GM21528 (cell line): ENCODE data around the gene ADAMTSL3.

Experiments used
- ATAC-seq: cut with Tn5 transposase; IDR thresholded peaks from one replicate; pipeline ENCODE4 v1.9.1; 2021; ENCODE audit warnings: mild to moderate bottlenecking, moderate library complexity; ENCODE audit not compliant: unreplicated experiment, low FRiP score

Gene ADAMTSL3

DNA sequence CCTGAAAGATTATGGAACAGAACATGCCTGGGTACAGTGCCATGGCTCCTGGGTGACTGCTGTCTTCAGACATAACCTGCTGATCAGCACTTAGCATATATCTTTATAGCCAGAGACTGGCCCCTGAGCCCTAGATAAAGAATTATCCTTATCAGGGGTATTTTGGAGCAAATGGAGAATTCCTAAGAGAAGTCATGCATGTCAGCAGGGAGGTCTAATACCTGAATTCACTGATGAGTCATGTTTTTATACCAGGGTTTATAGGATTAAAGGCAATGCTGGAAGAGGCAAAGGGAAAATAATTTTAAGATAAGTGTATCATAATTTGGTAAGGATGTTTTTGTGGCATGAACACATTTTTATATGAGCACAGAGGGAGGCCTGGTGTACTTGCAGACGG, 159.8 kb downstream of the ADAMTSL3 start:
- no peak for ATAC-seq

DNA sequence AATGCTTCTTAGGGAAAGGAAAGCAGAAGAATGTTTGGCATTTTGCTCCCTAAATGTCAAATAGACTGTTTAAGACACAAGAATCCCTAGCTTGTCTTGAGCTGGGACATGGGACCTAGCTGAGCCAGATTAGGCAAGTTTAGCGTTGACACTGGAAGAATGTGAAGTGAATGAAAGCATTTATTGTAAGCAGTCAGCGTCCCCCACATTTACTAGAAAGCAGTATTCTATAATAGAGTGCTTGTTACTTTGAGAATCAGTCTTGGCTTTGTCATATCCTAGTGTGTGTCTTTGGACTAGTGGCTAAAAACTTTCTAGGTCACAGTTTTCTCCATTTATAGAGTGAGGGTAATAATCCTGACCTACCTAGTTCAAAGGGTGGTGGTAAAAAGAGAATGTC, 161.6 kb downstream of the ADAMTSL3 start:
- no peak for ATAC-seq

DNA sequence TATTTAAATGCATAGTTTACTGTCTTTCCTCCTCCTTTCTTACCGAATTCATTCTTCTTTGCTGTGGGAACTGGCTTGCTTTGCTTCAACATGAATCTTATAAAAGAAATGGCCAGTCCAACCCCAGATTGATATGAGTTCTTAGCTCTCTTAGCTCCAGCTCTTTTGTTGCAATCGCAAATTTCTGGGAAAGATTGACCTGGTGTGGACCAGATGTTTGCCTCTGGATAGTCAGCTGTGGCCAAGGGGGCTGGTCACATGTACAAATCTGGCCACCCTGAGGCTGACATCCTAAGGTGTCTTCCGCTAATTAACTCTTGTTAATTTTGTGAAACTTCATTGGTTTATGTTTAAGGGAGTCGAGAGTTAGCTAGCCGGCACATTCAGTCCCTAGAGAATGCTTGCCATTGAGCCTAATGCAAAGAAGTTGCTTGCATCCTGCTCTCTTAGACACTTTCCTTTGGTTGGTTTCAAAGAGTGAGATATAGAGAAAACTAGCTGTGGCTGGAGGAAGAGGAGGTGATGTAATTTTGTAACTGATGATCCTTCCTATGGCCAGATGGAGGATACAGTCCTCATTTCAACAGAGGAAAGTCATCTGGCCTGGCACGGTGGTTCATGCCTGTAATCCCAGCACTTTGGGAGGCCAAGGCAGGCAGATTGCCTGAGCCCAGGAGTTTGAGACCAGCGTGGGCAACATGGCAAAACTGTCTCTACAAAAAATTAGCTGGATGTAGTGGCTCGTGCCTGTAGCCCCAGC, 162.4 kb downstream of the ADAMTSL3 start:
- ATAC-seq = no peak

DNA sequence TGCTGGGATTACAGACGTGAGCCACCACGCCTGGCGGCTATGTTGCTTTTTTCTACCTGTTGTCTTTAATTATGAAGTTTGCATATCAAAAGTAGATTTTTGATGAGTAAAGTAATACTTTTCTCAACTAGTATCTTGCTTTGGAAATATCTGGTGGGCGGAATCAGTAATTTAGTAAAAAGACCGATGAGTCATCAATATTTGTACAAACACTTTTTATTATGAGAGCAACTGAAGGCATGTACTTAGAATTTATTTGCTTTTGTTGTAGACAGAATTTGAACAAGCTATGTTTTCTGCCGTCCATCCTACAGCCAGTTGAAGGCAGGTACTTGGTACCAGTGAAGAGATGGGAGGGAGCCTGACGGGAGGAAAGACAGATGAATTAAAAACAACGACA, 164.7 kb downstream of the ADAMTSL3 start:
- no peak for ATAC-seq

DNA sequence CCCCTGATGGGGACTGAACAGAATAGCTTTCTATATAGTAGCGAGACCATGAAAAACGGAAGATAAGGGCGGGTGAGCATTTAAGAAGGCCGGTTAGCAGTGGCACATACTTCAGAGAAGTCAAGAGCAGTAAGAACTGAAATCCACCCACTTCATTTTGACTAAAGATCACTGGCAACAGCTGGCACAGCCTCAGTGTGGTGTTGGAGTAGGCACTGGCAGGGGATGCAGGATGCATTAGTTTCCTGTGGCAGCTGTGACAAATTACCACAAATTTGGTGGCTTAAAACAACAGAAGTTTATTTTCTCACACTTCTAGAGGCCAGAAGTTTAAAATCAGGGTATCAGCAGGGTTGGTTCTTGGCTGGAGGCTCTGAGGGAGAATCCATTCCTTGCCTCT, 176.5 kb downstream of the ADAMTSL3 start:
- no peak for ATAC-seq

DNA sequence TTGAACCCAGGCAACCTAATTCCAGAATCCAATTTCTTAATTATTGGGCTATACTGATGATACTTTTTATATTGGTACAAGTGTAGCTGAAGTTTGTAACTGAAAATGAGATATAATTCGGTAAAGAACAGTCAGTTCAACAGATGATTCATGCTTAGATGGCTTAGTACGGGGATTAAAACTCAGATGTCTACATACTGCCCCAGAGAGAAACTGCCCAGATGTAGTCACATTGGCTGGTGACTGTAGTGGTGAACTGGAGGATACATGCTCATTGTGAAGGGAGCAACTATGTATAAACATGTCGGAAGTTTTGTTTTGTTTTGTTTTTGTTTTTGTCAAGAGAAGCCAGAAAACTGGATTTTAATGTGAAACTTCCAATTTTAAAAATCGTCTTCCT, 179.6 kb downstream of the ADAMTSL3 start:
- no peak for ATAC-seq

DNA sequence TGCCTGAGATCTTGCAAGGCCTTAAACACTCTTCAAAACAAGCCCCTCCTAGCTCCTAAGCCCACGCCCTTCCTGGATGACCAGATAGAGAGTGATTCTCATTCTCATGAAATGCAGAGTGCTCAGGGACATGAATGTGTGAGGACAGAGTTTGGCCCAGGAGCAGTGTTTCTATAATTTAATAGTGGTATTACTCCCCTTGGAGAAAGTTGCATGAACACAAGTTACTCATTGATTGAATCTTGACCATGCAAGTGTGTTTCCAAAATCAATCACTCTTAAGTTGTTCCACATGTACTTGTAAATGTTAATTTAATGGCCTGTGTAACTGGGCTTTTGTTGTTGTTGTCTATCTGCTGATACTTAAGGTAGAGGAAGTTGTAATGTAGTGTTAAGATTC, 181.6 kb downstream of the ADAMTSL3 start:
- ATAC-seq = no peak

DNA sequence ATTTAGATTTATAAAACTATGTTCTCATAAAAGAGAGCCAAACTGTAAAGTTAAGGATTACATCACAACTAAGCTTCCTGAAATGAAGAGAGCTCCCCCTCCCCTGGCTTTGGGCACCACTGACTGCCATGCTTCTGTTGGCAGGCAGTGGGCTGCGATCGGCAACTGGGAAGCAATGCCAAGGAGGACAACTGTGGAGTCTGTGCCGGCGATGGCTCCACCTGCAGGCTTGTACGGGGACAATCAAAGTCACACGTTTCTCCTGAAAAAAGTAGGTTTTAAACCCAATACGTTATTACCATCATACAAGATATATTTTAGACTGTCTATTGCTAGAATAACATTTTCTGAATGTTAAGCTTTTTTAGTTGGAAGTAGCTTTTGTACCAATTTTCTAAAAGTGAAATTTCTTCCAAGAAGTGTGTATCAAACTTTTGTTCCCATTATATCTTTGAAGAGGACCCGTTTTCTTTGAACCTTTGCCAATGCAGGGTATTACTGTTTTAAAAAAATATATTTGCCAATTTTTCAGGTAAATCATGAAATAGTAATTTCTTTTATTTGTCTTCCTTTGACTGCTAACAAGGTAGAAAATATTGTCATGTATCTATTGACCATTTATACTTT, 184.1 kb downstream of the ADAMTSL3 start:
- ATAC-seq = no peak

DNA sequence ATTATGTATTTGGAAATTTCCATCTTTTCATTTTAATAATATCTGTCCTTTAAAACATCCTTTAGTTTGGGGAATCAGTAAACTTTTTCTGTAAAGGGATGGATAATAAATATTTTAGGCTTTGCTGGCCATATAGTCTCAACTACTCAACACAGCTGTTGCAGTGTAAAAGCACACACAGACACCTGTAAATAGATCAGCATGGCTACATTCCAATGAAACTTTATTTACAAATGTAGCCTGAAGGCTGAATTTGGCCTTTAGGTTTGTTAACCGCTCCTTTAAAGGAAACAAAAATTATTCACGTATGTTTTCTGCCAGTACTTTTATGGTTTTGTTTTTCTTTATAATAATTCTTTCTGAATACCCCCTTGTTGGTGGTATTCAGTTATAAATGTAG, 184.8 kb downstream of the ADAMTSL3 start:
- no peak for ATAC-seq

DNA sequence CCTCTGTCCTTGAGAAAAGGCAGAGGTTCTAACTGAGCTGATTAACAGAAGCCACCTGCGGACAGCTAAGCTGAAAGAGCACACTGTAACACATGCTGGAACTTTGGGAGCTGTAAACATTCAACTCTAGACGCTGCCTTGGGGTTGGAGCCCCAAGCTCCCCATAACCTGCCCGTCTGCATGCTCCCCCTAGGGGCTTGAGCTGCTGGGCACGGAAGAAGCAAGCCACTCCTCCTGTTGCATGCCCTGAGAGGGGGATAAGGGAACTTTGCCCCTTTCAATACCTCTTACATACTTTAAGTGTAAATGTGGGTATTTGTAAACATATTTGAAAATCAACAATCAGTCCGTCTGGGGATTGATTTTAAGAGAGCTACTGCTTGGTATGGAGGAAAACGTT, 188.4 kb downstream of the ADAMTSL3 start:
- no peak for ATAC-seq

DNA sequence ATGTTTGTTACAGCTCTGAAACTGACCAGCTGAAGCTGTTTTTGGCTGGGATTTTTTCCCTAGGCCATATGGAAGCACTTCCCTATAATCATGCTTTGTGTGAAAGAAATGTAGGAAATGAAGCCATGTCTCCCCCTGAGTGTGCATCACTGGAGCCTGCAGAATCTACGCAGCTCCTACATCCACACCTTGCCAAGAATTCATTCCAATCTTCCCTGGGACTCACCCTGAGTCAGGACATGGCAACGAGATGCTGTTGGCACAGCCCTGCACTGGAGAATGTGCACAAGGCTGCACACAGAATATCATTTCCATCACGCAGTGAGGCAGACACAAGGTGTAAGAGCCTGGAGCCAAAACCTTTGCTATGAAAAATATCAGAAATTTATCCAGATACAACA, 189.5 kb downstream of the ADAMTSL3 start:
- ATAC-seq = no peak

DNA sequence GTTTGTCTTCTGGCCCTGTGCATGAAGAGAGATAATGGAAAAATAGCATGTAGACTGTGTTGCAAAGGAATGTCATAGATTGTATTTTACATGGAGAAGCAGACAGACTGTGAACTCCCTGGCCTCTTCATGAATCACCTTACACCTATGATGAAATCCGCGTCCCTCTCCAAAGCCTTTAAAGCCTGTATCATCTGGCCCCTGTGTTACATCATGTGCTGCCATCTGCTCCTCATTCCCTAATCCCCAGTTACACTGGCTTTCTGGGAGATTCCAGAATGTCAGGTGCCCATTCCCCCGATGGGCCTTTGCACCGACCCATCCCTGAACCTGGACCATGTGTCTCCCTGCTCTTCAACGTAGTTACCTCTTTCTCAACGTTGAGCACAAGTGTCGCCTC, 190.8 kb downstream of the ADAMTSL3 start:
- no peak for ATAC-seq

DNA sequence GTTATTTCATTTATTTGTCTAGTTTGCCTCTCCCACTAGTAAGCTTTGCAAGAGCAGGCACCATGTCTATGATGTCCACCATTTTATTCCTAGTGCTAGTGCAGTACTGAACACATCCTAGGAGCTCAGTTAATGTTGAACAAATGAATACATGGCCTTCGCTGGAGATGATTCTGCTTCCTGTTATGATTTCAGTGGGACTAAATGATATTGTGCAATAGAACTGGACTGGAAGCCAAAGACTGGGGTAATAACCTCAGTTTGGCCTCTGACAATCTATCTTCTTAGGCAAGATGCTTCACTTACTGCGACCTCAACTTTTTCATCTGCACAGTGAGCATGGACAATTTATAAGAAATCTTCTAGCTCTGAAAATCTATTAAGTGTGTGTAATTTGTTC, 191.3 kb downstream of the ADAMTSL3 start:
- no peak for ATAC-seq

DNA sequence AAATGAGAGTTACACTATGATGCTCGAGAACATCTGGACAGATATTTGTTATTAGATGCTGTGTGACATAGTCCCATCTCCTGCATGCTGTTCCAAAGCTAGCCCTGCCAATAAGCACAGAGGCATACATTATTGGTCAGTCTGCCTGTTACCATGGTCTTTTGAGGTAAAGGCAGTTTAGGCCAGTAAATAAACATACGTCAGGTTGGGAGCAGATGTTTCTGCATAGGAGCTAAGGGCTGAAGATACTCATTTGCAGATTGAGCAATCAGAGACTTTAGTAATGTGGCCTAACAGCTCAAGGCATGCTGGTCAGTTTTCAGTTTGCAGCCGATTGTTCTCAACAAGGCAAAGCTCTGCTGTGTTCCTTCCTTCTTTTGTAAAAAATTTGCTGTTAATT, 192.9 kb downstream of the ADAMTSL3 start:
- no peak for ATAC-seq

DNA sequence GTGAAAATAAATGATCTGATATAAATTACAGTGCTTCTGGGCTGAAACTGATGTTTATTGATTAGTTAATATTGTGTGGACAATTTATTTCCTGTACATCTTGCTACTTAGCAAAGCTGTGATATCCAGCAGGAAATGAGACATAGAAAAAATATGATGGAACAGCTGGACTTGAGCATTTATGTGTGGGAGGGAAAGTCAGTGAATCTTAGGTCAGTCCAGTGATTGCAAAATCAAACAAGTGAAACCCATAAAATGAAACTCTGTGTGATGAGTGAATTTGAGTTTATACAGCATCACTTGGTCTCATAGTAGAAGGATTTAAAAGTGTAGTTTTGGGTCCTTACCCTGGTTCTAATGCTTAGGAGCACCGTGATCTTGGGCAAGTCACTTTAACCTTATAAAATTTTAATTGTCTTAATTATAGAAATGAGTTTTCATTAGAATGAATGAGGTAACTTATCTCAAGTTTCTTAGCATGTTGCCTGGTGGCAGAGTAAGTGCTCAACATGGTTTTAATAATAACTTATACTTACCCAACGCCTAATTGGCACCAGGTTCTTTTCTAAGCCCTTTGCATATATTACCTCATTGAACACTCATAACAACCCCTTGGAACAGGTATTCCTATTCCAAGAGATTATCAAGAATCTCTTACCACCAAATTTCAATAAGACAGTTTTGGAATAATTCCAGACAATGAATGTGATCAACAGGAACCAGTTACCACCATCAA, 194.6 kb downstream of the ADAMTSL3 start:
- no peak for ATAC-seq

DNA sequence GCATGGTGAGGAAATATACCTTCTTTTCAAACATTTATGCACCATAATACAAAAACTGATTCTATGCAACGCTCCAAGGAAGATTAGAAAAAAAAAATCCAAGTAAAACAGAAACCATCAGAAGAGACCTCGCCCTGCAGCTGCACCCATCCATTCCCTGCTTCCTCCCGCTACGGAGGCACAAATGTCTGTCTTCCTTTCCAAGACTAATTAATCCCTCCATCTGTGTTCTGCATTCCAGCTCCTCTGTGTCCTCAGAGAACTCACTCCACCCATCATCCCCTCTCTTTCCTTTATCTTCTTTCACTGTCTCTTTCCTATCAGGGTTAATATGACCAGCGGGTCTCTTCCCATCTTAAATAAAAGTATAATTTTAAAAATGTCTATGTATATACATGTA, 196.1 kb downstream of the ADAMTSL3 start:
- no peak for ATAC-seq

DNA sequence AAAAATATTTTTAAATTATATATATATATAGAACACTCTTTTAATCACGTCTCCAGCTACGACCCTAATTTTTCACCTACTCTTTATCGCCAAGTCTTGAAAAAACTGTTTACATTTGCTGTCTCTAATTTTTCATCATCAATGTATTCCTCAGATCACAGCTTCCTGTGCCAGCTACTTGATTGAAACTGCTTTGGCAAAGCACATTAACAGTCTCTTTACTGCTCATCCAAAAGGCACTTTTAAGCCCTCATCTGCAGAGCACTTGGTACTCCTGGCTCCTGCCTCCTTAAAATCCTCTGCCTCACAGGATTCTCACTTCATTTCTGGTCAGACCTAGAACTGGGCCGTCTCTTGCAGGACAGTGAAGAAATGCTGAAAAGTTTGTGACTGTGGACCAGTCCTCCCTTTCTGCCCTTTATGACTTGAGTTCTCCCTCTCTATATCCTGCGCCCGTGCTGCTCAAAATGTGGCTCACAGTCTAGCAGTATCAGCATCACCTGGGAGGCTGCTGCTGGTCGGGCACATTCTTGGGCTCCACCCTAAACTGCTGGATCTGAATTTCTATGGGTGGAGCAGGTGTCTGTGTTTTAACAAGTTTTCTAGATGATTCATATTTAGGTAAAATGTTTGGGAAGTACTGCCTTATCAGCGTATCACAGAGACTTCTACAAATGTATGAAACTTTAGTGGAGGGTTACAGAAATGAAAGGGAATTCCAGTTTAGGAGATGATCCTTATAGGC, 196.8 kb downstream of the ADAMTSL3 start:
- no peak for ATAC-seq

DNA sequence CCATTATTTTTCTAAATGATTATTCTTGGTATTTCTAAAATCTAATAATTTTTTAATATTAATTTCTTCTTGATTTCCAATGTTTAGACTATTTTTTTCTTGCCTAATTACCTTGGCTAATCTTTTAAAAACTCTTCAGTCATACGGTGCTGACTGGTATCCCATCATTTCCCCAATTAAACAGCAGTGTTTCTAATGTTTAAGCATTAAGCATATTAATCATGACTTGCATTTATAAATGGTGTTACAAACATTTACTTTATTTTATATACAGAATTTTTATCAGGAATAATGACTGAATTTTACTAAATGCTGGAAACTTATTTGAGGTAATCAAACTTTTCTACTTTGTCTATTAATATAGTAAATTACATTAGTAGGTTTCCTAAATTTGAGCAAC, 199.3 kb downstream of the ADAMTSL3 start:
- ATAC-seq = no peak

DNA sequence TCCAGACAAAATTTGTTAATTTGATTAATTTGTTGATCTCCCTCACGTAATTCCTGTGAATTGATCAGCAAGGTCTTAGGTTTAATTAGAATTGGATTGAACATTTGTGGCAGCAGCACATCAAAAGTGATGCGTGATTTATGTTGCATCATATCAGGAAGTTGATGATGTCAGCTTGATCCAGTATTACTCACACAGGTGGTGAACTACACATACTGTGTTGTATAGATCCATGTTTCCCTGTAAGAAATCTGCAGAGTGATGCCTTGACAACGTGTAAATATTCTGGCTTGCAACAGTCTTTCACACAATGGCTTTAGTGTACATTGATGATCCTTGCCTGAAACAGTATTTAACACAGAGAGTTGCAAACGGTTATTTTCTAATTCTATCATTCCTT, 200.4 kb downstream of the ADAMTSL3 start:
- ATAC-seq = no peak

DNA sequence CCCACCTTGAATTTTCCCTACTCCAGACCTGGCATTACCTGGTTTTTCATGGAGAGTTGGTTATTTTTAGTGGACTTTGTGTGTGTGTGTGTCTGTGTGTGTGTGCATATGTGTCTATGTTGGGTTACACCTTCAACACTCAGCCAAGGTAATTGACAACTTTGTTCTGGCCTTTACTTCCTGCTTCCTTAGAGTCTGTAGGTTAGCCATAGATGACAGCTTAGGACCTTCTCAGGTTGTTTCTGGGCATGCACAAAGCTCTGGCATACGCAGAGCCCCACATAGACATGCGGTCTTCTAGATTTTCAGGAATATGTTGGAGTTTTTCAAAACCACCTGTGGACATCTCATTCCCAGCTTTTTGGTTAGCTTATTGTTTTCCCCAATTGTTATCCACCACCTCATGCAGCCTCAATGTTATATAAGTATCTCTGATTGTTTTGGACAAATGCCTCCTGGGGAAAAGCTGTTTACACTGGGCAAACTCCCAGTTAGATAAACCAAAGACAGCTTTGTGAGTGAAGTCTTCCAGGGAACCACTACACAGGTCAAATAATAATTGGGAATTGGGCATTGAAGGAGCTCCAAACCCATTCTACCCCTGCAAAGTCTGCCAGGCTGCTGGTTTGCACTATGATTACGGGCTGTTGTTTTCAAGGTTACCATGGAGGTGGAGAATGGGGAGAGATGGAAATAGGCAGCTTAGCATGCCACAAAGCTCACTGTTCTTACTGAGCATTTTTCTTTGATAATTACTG, 201.2 kb downstream of the ADAMTSL3 start:
- ATAC-seq = no peak
